K562 (cell line): ENCODE results near the gene EZH1. TPM values are rescaled to one million over a fixed set of nuclear protein-coding genes. Genes with fewer than 3 reads are reported as not detected.

Experiments used
- ATAC-seq: fragments of 200-7000 bp; cut with Tn5 transposase; 3 replicates; pipeline ENCODE4 v1.9.1; 2020; ENCODE audit warnings: moderate library complexity
- BruUV-seq: library from RNA; stranded (reverse); fragments of 400-500 nt; replicated peaks from 2 replicates; lab custom pipeline; 2021; lab: Mats Ljungman, UMichigan
- CTCF ChIA-PET: fragments of 300-600 bp; formaldehyde crosslinking; extraction: SDS; loops from one replicate; lab custom pipeline; 2021; ENCODE audit warnings: low intra/inter-chr PET ratio; lab: Yijun Ruan, JAX
- POLR2A ChIA-PET: fragments of 300-600, 350-650 bp; sonication (Branson Sonifier 250); formaldehyde crosslinking; extraction: SDS; loops from one replicate; lab custom pipeline; 2021; ENCODE audit warnings: antibody characterized with exemption, inconsistent platforms; lab: Yijun Ruan, JAX
- DNase-seq, 4 experiments: peaks; one replicate each; pipeline versions ENCODE4 v3.0.0 to v3.0.0-alpha.2; 2011 to 2018; ENCODE audit warnings: low spot score in 3 of 4, mixed read lengths in 3 of 4; ENCODE audit errors: extremely low read depth in 1 of 4
- FAIRE-seq: peaks from 2 replicates; lab custom pipeline; 2011; peaks lifted over from hg19 to GRCh38; lab: Jason Lieb, UNC
- H2AFZ ChIP-seq: 2 replicates; pipeline ENCODE4 v1.6.0; 2011; ENCODE audit warnings: low read depth, low read length, control low read depth, inconsistent platforms
- H3K27ac ChIP-seq: fragments of 200-600 bp; 3 replicates; pipeline ENCODE4 v1.8.0; 2011; ENCODE audit warnings: low read depth, mild to moderate bottlenecking, control low read depth, inconsistent platforms, low read length, moderate library complexity, mixed read lengths; ENCODE audit errors: extremely low read depth
- H3K27me3 ChIP-seq, 2 experiments: fragments of 300-600 bp in 1 of 2; 2 replicates in 1 of 2; 3 replicates in 1 of 2; pipeline versions ENCODE4 v1.6.0 to v1.8.0; 2011; ENCODE audit warnings: inconsistent platforms in 2 of 2, low read length in 2 of 2, mild to moderate bottlenecking in 1 of 2, mixed read lengths in 1 of 2, moderate library complexity in 1 of 2; ENCODE audit not compliant: control insufficient read depth in 2 of 2, insufficient read depth in 2 of 2
- H3K36me3 ChIP-seq: fragments of 300-600 bp; 3 replicates; pipeline ENCODE4 v1.8.0; 2011; ENCODE audit warnings: mild to moderate bottlenecking, low read length, inconsistent platforms; ENCODE audit not compliant: control insufficient read depth, insufficient read depth
- H3K4me1 ChIP-seq, 2 experiments: fragments of 200-600 bp in 1 of 2; replicated peaks in 1 of 2; 2 replicates in 1 of 2; 3 replicates in 1 of 2; pipeline versions ENCODE4 v1.5.1 to v1.8.0; 2011; ENCODE audit warnings: inconsistent platforms in 2 of 2, low read length in 2 of 2, mild to moderate bottlenecking in 1 of 2, mixed read lengths in 1 of 2, moderate library complexity in 1 of 2; ENCODE audit not compliant: control insufficient read depth in 2 of 2, insufficient read depth in 2 of 2
- H3K4me2 ChIP-seq: 2 replicates; pipeline ENCODE4 v1.6.1; 2011; ENCODE audit warnings: low read length, control low read depth, inconsistent platforms, mixed read lengths; ENCODE audit not compliant: insufficient read depth
- H3K4me3 ChIP-seq: fragments of 200-600 bp; sonication (generic), shearing (Covaris generic); 2 replicates; pipeline ENCODE4 v1.5.1; 2016; ENCODE audit warnings: control low read depth, inconsistent platforms
- H3K79me2 ChIP-seq: fragments of 200-600 bp; 3 replicates; pipeline ENCODE4 v1.8.0; 2011; ENCODE audit warnings: low read length, inconsistent platforms; ENCODE audit not compliant: control insufficient read depth, insufficient read depth
- H3K9ac ChIP-seq, 2 experiments: 2 replicates each; pipeline versions ENCODE4 v1.6.0 to v1.6.1; 2011; ENCODE audit warnings: low read depth in 2 of 2, low read length in 2 of 2, control low read depth in 1 of 2, inconsistent platforms in 1 of 2, mild to moderate bottlenecking in 1 of 2, mixed read lengths in 1 of 2; ENCODE audit not compliant: insufficient read depth in 1 of 2
- H3K9me1 ChIP-seq: one replicate; pipeline ENCODE4 v1.6.0; 2011; ENCODE audit warnings: inconsistent platforms, mild to moderate bottlenecking, low read length, moderate library complexity; ENCODE audit not compliant: control insufficient read depth, insufficient read depth
- H3K9me3 ChIP-seq: replicated peaks from 2 replicates; pipeline ENCODE4 v1.5.1; 2011; ENCODE audit warnings: low read depth, low read length, inconsistent platforms; ENCODE audit not compliant: control insufficient read depth, insufficient read depth
- H4K20me1 ChIP-seq: replicated peaks from 2 replicates; pipeline ENCODE4 v1.6.1; 2011; ENCODE audit warnings: low read length, inconsistent platforms, mixed read lengths; ENCODE audit not compliant: control insufficient read depth, insufficient read depth
- BMI1 ChIP-seq: fragments of 150-350 bp; IDR thresholded peaks from 2 replicates; pipeline ENCODE4 v1.6.1; 2014; ENCODE audit warnings: low read length
- CREBBP ChIP-seq: IDR thresholded peaks from one replicate; pipeline ENCODE4 v1.6.1; 2012; ENCODE audit warnings: low read depth, mild to moderate bottlenecking, control low read depth, inconsistent platforms, low read length
- HDAC1 ChIP-seq, 2 experiments: fragments of 450-650 bp; IDR thresholded peaks; 2 replicates each; pipeline ENCODE4 v1.6.1; 2016 to 2017; ENCODE audit warnings: inconsistent platforms in 1 of 2, mild to moderate bottlenecking in 1 of 2, moderate library complexity in 1 of 2
- HDAC3 ChIP-seq: fragments of 450-650 bp; IDR thresholded peaks from 2 replicates; pipeline ENCODE4 v1.6.1; 2018; ENCODE audit warnings: borderline replicate concordance, mild to moderate bottlenecking, moderate library complexity; ENCODE audit not compliant: partially characterized antibody
- NFIX ChIP-seq: fragments of 250-450 bp; sonication (Bioruptor Pico); IDR thresholded peaks from 2 replicates; pipeline ENCODE4 v1.4.0; 2020; ENCODE audit warnings: low read depth, mild to moderate bottlenecking, moderate library complexity
- POLR3A ChIP-seq: IDR thresholded peaks from 2 replicates; pipeline ENCODE4 v1.6.1; 2011; ENCODE audit warnings: borderline replicate concordance, mild to moderate bottlenecking, moderate library complexity; ENCODE audit not compliant: insufficient read length, insufficient read depth; ENCODE audit errors: extremely low read depth
- TAL1 ChIP-seq: fragments of 450-650 bp; IDR thresholded peaks from 2 replicates; pipeline ENCODE4 v1.6.1; 2016; ENCODE audit warnings: mild to moderate bottlenecking
- TBP ChIP-seq: optimal IDR thresholded peaks from 2 replicates; pipeline ENCODE3; 2011; ENCODE audit warnings: low read depth, low read length, improper control_type of control experiment
- ZBTB1 ChIP-seq: sonication (generic); formaldehyde crosslinking; IDR thresholded peaks from 2 replicates; pipeline ENCODE4 v1.8.1; 2023; ENCODE audit warnings: missing genetic modification reagents, low read depth, mild to moderate bottlenecking, borderline replicate concordance
- ZNF134 ChIP-seq: fragments of 250-450 bp; sonication (Bioruptor Pico); conservative IDR thresholded peaks from 2 replicates; pipeline ENCODE4 v1.4.0; 2020
- WGBS: fragments of 100-300 bp; shearing (Covaris generic); methylation state at CpG from one replicate; pipeline ENCODE4 v1.1.6; 2016; ENCODE audit warnings: low coverage, mixed read lengths; ENCODE audit not compliant: insufficient coverage; ENCODE audit errors: missing lambda C conversion rate; 5-methylcytosine and 5-hydroxymethylcytosine counted together
- in situ Hi-C: fragments of 300-500 bp; cut with MboI; formaldehyde crosslinking; loops from 4 replicates; pipeline ENCODE4 v1.15.0; 2018; ENCODE audit warnings: inconsistent platforms, mixed read lengths
- intact Hi-C: fragments of 100-400 bp; cut with micrococcal nuclease; formaldehyde crosslinking; loops from 2 replicates; pipeline ENCODE4 v1.14.2; 2022
- polyA plus RNA-seq, 8 experiments: library from polyadenylated mRNA; depleted of rRNA in 4 of 8; stranded (reverse) in 5 of 8; unstranded in 3 of 8; fragments of >200 nt; fragmentation: Nextera tagmentation in 2 of 8; fragmentation: Illumina TruSeq in 1 of 8; extraction: Ambion mirVana in 2 of 8; extraction: Trizol in 1 of 8; gene quantifications; 2 replicates each; pipeline versions ENCODE4 v1.2.1 to v1.2.3, GENCODE V29; 2011 to 2014; ENCODE audit warnings: inconsistent platforms in 1 of 8, missing spikeins in 1 of 8
- total RNA-seq, 7 experiments: library from RNA; depleted of rRNA in 6 of 7; stranded (reverse); fragments of >200 nt in 6 of 7; fragmentation: Illumina TruSeq in 2 of 7; extraction: Trizol in 2 of 7; gene quantifications; 2 replicates each; pipeline versions ENCODE4 v1.2.1 to v1.2.3, GENCODE V29; 2011 to 2021; ENCODE audit warnings: low replicate concordance in 1 of 7
- TF ChIP-seq, protein P1 (sequence below): fragments of 250-450 bp; sonication (Bioruptor Pico); IDR thresholded peaks from 2 replicates; pipeline ENCODE4 v1.8.0; 2022; ENCODE audit warnings: inconsistent platforms
- TF ChIP-seq, protein P2 (sequence below): fragments of 450-650 bp; conservative IDR thresholded peaks from 2 replicates; pipeline ENCODE4 v1.6.1; 2016; ENCODE audit warnings: missing genetic modification characterization, low read depth, mild to moderate bottlenecking, missing compliant biosample characterization, moderate library complexity
- TF ChIP-seq, protein P3 (sequence below), 2 experiments: IDR thresholded peaks; 2 replicates each; pipeline ENCODE4 v1.6.1; 2012; ENCODE audit warnings: improper control_type of control experiment in 2 of 2, low read depth in 2 of 2, low read length in 2 of 2, borderline replicate concordance in 1 of 2
- TF ChIP-seq, protein P4 (sequence below), 3 experiments: IDR thresholded peaks in 2 of 3; conservative IDR thresholded peaks in 1 of 3; 2 replicates each; pipeline ENCODE4 v1.5.1; 2011 to 2012; ENCODE audit warnings: low read length in 3 of 3, mild to moderate bottlenecking in 3 of 3, control low read depth in 2 of 3, improper control_type of control experiment in 1 of 3, inconsistent platforms in 1 of 3, low read depth in 1 of 3, mixed read lengths in 1 of 3, moderate library complexity in 1 of 3; ENCODE audit not compliant: insufficient read depth in 2 of 3

EZH1 gene
- total and polyA plus RNA-seq, 9 of the 15 experiments (the other 6 are each of a cell fraction or from before 2014, with no cell fraction given): 8.6 to 40.8 (median 22.9) TPM

DNA sequence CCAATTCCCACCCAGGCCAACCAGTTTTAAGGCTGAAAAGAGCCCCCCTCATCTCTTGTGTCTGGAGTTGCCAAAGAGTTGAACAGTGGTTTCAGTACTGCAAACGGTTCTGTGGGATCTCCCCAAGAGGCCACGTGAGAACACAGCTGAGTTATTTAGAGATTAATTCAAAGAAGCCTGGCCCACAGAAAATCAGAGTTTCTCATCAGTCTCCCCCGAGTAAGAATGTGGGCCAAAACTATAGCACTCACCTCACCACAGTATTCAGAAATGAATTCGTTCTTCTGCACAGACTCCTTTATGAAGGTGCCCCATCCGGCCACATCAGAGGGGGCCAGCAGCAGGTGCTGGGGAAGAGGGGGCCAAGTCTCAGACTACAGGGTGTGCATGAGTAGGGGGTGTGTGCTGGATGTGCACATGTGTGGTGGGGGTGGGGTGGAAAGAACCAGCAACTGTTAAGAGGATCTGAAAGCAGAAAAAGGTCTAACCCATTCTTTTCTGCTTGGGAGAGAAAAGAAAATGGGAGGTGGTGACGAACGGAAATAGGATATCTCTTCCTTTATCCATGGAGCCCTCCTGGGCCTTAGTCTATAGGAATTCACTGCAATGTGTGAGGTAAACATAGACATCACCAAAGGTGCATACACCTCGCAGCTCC, 39.9 kb downstream of the EZH1 start (continued):
- TF ChIP-seq HDAC3: no peak
- no peak for TF ChIP-seq ZBTB1 (CRISPR knock-in tag)
- no peak for TF ChIP-seq CREBBP
- TF ChIP-seq ZNF134: no peak
- TF ChIP-seq HDAC1 (IDR thresholded peaks at IDR 0.05): no peak
- TF ChIP-seq, protein P1, sequence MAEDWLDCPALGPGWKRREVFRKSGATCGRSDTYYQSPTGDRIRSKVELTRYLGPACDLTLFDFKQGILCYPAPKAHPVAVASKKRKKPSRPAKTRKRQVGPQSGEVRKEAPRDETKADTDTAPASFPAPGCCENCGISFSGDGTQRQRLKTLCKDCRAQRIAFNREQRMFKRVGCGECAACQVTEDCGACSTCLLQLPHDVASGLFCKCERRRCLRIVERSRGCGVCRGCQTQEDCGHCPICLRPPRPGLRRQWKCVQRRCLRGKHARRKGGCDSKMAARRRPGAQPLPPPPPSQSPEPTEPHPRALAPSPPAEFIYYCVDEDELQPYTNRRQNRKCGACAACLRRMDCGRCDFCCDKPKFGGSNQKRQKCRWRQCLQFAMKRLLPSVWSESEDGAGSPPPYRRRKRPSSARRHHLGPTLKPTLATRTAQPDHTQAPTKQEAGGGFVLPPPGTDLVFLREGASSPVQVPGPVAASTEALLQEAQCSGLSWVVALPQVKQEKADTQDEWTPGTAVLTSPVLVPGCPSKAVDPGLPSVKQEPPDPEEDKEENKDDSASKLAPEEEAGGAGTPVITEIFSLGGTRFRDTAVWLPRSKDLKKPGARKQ (CRISPR knock-in tag): no peak

DNA sequence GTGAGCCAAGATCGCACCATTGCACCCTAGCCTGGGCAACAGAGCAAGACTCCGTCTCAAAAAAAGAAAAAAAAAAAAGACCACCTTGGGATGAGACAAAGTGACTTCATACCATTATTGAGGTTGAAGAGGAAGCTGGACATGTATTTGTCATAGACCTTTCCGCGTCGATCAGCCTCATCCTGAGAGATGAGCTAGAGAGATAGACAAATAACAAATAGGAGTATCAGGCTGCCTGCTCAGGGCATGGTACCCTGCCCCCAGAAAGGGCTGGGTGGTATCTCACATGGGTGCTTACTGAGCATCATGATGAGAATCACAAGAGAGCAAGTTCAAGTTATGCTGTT, 40.4 kb downstream of the EZH1 start:
- POLR2A ChIA-PET: interaction anchor here (0.7 to 1.8 kb wide), 2 partner anchors 9 to 69 kb away, joined by 3 to 6 read pairs; partner anchors contain the start of gene VPS25
- no peak for TF ChIP-seq POLR3A
- no peak for TF ChIP-seq TAL1
- no peak for TF ChIP-seq BMI1
- TF ChIP-seq TBP: no peak
- TF ChIP-seq, protein P2, sequence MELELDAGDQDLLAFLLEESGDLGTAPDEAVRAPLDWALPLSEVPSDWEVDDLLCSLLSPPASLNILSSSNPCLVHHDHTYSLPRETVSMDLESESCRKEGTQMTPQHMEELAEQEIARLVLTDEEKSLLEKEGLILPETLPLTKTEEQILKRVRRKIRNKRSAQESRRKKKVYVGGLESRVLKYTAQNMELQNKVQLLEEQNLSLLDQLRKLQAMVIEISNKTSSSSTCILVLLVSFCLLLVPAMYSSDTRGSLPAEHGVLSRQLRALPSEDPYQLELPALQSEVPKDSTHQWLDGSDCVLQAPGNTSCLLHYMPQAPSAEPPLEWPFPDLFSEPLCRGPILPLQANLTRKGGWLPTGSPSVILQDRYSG (tag): no peak
- TF ChIP-seq NFIX (CRISPR knock-in tag): no peak
- TF ChIP-seq, protein P3, sequence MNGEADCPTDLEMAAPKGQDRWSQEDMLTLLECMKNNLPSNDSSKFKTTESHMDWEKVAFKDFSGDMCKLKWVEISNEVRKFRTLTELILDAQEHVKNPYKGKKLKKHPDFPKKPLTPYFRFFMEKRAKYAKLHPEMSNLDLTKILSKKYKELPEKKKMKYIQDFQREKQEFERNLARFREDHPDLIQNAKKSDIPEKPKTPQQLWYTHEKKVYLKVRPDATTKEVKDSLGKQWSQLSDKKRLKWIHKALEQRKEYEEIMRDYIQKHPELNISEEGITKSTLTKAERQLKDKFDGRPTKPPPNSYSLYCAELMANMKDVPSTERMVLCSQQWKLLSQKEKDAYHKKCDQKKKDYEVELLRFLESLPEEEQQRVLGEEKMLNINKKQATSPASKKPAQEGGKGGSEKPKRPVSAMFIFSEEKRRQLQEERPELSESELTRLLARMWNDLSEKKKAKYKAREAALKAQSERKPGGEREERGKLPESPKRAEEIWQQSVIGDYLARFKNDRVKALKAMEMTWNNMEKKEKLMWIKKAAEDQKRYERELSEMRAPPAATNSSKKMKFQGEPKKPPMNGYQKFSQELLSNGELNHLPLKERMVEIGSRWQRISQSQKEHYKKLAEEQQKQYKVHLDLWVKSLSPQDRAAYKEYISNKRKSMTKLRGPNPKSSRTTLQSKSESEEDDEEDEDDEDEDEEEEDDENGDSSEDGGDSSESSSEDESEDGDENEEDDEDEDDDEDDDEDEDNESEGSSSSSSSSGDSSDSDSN (IDR thresholded peaks at IDR 0.05; ENCODE audit: borderline replicate concordance in 1 of 2, low read depth in 2 of 2, low read length in 2 of 2): no peak
- TF ChIP-seq, protein P4, sequence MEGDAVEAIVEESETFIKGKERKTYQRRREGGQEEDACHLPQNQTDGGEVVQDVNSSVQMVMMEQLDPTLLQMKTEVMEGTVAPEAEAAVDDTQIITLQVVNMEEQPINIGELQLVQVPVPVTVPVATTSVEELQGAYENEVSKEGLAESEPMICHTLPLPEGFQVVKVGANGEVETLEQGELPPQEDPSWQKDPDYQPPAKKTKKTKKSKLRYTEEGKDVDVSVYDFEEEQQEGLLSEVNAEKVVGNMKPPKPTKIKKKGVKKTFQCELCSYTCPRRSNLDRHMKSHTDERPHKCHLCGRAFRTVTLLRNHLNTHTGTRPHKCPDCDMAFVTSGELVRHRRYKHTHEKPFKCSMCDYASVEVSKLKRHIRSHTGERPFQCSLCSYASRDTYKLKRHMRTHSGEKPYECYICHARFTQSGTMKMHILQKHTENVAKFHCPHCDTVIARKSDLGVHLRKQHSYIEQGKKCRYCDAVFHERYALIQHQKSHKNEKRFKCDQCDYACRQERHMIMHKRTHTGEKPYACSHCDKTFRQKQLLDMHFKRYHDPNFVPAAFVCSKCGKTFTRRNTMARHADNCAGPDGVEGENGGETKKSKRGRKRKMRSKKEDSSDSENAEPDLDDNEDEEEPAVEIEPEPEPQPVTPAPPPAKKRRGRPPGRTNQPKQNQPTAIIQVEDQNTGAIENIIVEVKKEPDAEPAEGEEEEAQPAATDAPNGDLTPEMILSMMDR (IDR thresholded peaks at IDR 0.05 in 2 of 3, conservative IDR thresholded peaks at IDR 0.05 in 1 of 3; ENCODE audit: insufficient read depth in 2 of 3, low read depth in 1 of 3, low read length in 3 of 3): no peak

More for the DNA sequence above, 40.4 kb downstream of the EZH1 start:
- no peak overlapping the region for H3K27ac ChIP-seq
- no peaks in the 10 kb centered on the region for H3K79me2 ChIP-seq
- H3K9me3 ChIP-seq: no peaks in the 10 kb centered on the region
- FAIRE-seq (no peak), DNase-seq (no peak), ATAC-seq (no peak)
- no peak overlapping the region for H3K4me2 ChIP-seq
- intact Hi-C loops: no loop called here
- H4K20me1 ChIP-seq: no peaks in the 10 kb centered on the region
- H3K9ac ChIP-seq: no peak overlapping the region
- CTCF ChIA-PET: no interaction called here
- no peaks in the 10 kb centered on the region for H3K9me1 ChIP-seq
- H3K36me3 ChIP-seq: peaks cover 75% of the 10 kb centered on the region
- peaks cover 15 to 16% of the 10 kb centered on the region in 2 experiments for H3K4me1 ChIP-seq
- WGBS: 96% methylated on average over 4 of the region's 5 CpGs
- H3K4me3 ChIP-seq: no peak overlapping the region
- in situ Hi-C loops: no loop called here
- no TSS peak for BruUV-seq
- H2AFZ ChIP-seq: no peak overlapping the region
- no peaks in the 10 kb centered on the region for H3K27me3 ChIP-seq
